Stimulated activated CD4-positive, alpha-beta T cell treated with anti-CD3 and anti-CD28 coated beads, Interleukin-2, amount 100 ng/mL, for 4 hours (primary cell): ENCODE measurements around the gene MYL9.
A peak's percentile ranks its signal among the peaks of the same experiment; 100 is the strongest.
"Not testable (repeated sequence)": the region's sequence is repeated elsewhere in the genome, so short reads cannot be mapped to it uniquely, and the experiment has no call there.

Experiments used
- DNase-seq: peaks from one replicate; pipeline ENCODE4 v3.0.0-alpha.2; 2020; ENCODE audit warnings: low read depth

MYL9 gene

GRCh38 chr20:36549942-36550789 lies 8.8 kb downstream of the MYL9 start:
- no peak for DNase-seq

- no peak for DNase-seq
Measured at GRCh38 chr20:36550790-36551299, 9.5 kb downstream of the MYL9 start.

GRCh38 chr20:36555248-36555647 lies 13.9 kb downstream of the MYL9 start:
- DNase-seq: no peak

- no peak for DNase-seq
Measured at GRCh38 chr20:36562724-36563123, 21.4 kb downstream of the MYL9 start.

- no peak for DNase-seq
Measured at GRCh38 chr20:36563374-36563773, 22.1 kb downstream of the MYL9 start.

GRCh38 chr20:36564078-36564725 lies 22.9 kb downstream of the MYL9 start:
- DNase-seq: not testable (repeated sequence)

- not testable (repeated sequence) for DNase-seq
Measured at GRCh38 chr20:36564726-36565121, 23.4 kb downstream of the MYL9 start.

- no peak for DNase-seq
Measured at GRCh38 chr20:36565520-36565919, 24.2 kb downstream of the MYL9 start.

- no peak for DNase-seq
Measured at GRCh38 chr20:36569847-36570429, 28.6 kb downstream of the MYL9 start.

- no peak for DNase-seq
Measured at GRCh38 chr20:36571564-36572504, 30.5 kb downstream of the MYL9 start.

- DNase-seq: peak; percentile 69
Measured at GRCh38 chr20:36572701-36573102, 31.4 kb downstream of the MYL9 start.

GRCh38 chr20:36573103-36573797 lies 31.9 kb downstream of the MYL9 start, which contains the start of gene TGIF2:
Gene TGIF2 (plus strand): TSS chr20:36573597. CDS start chr20:36578775, 5,178 bp downstream.
- DNase-seq: peak; percentile 88

GRCh38 chr20:36573798-36574365 lies 32.6 kb downstream of the MYL9 start:
- DNase-seq: peak; percentile 22

GRCh38 chr20:36574366-36575135 lies 33.2 kb downstream of the MYL9 start:
- peak; percentile 67 for DNase-seq

- DNase-seq: no peak
Measured at GRCh38 chr20:36576081-36576445, 34.7 kb downstream of the MYL9 start.

- no peak for DNase-seq
Measured at GRCh38 chr20:36578356-36579041, 37.2 kb downstream of the MYL9 start.

- no peak for DNase-seq
Measured at GRCh38 chr20:36579996-36580545, 38.8 kb downstream of the MYL9 start.

GRCh38 chr20:36582322-36582721 lies 41.0 kb downstream of the MYL9 start:
- no peak for DNase-seq

- no peak for DNase-seq
Measured at GRCh38 chr20:36582821-36583220, 41.5 kb downstream of the MYL9 start.
